DND-41 (cell line): ENCODE results near the gene NDC80.

Source experiments
- ATAC-seq: fragments of 200-7000 bp; cut with Tn5 transposase; 3 replicates; pipeline ENCODE4 v1.9.1; 2021; ENCODE audit warnings: low read depth; ENCODE audit not compliant: insufficient read depth
- DNase-seq: peaks from one replicate; pipeline ENCODE4 v3.0.0-alpha.2; 2020
- H2AFZ ChIP-seq: 2 replicates; pipeline ENCODE4 v1.6.0; 2012; ENCODE audit warnings: low read depth, low read length
- H3K27ac ChIP-seq: 2 replicates; pipeline ENCODE4 v1.5.1; 2012; ENCODE audit warnings: low read length, inconsistent platforms
- H3K27me3 ChIP-seq: fragments of 200-600 bp; sonication (generic); 2 replicates; pipeline ENCODE4 v1.6.0; 2012; ENCODE audit warnings: low read length, mild to moderate bottlenecking, inconsistent platforms; ENCODE audit not compliant: insufficient read depth, poor library complexity
- H3K36me3 ChIP-seq: 2 replicates; pipeline ENCODE4 v1.5.1; 2012; ENCODE audit warnings: low read length, inconsistent platforms; ENCODE audit not compliant: insufficient read depth
- H3K4me1 ChIP-seq: 2 replicates; pipeline ENCODE4 v1.5.1; 2012; ENCODE audit warnings: mild to moderate bottlenecking, low read length; ENCODE audit not compliant: insufficient read depth
- H3K4me2 ChIP-seq: 2 replicates; pipeline ENCODE4 v1.6.0; 2012; ENCODE audit warnings: mild to moderate bottlenecking, moderate library complexity, low read length, inconsistent platforms; ENCODE audit not compliant: insufficient read depth
- H3K4me3 ChIP-seq, 2 experiments: fragments of 200-600 bp in 1 of 2; shearing (Covaris generic) in 1 of 2; 2 replicates each; pipeline ENCODE4 v1.5.1; 2012 to 2016; ENCODE audit warnings: inconsistent platforms in 2 of 2, low read length in 2 of 2, mild to moderate bottlenecking in 2 of 2, low read depth in 1 of 2, moderate library complexity in 1 of 2
- H3K79me2 ChIP-seq: 2 replicates; pipeline ENCODE4 v1.6.0; 2012; ENCODE audit warnings: low read length, inconsistent platforms; ENCODE audit not compliant: insufficient read depth
- H3K9ac ChIP-seq: 2 replicates; pipeline ENCODE4 v1.6.0; 2012; ENCODE audit warnings: low read depth, mild to moderate bottlenecking, inconsistent platforms, low read length, moderate library complexity
- H3K9me3 ChIP-seq: 2 replicates; pipeline ENCODE4 v1.5.1; 2012; ENCODE audit warnings: low read length, moderate library complexity, mild to moderate bottlenecking, inconsistent platforms; ENCODE audit not compliant: insufficient read depth, severe bottlenecking
- H4K20me1 ChIP-seq: 2 replicates; pipeline ENCODE4 v1.6.0; 2012; ENCODE audit warnings: low read length; ENCODE audit not compliant: insufficient read depth
- CTCF ChIP-seq: IDR thresholded peaks from 2 replicates; pipeline ENCODE4 v1.5.1; 2012; ENCODE audit warnings: borderline replicate concordance, low read length, moderate library complexity, mild to moderate bottlenecking; ENCODE audit not compliant: poor library complexity, severe bottlenecking; ENCODE audit errors: extremely low read depth
- EZH2 ChIP-seq: IDR thresholded peaks from 3 replicates; pipeline ENCODE4 v1.6.1; 2012; ENCODE audit warnings: borderline replicate concordance, low read depth, mild to moderate bottlenecking, moderate library complexity, low read length, inconsistent platforms; ENCODE audit not compliant: severe bottlenecking

NDC80 gene

GRCh38 chr18:2617401-2617998, 46.1 kb downstream of the NDC80 start:
- Histone ChIP-seq H3K4me3 (no peak overlapping the region), H3K27ac (no peak overlapping the region), H3K36me3 (peaks cover 46% of the 10 kb centered on the region), H3K4me2 (no peak overlapping the region), H3K9me3 (no peaks in the 10 kb centered on the region), H2AFZ (no peak overlapping the region), H3K27me3 (no peaks in the 10 kb centered on the region), H3K4me1 (no peaks in the 10 kb centered on the region), H3K79me2 (no peaks in the 10 kb centered on the region), H4K20me1 (no peaks in the 10 kb centered on the region), H3K9ac (no peak overlapping the region)
- TF ChIP-seq CTCF (no peak), EZH2 (no peak)
- no peak for ATAC-seq
- no peak for DNase-seq

GRCh38 chr18:2618009-2618408, 46.7 kb downstream of the NDC80 start:
- Histone ChIP-seq H3K4me2 (no peak overlapping the region), H3K27ac (no peak overlapping the region), H4K20me1 (no peaks in the 10 kb centered on the region), H3K4me1 (no peaks in the 10 kb centered on the region), H3K9ac (no peak overlapping the region), H3K4me3 (no peak overlapping the region), H3K79me2 (no peaks in the 10 kb centered on the region), H3K9me3 (no peaks in the 10 kb centered on the region), H3K27me3 (no peaks in the 10 kb centered on the region), H3K36me3 (peaks cover 41% of the 10 kb centered on the region), H2AFZ (no peak overlapping the region)
- ATAC-seq = no peak
- TF ChIP-seq EZH2 (no peak), CTCF (no peak)
- no peak for DNase-seq

- ATAC-seq = no peak
- Histone ChIP-seq H3K36me3 (no peaks in the 10 kb centered on the region), H2AFZ (no peak overlapping the region)
These were observed 53.9 kb downstream of the NDC80 start for GRCh38 chr18:2625217-2625616.

More at GRCh38 chr18:2625217-2625616, 53.9 kb downstream of the NDC80 start:
- no peaks in the 10 kb centered on the region for H3K79me2 ChIP-seq
- no peaks in the 10 kb centered on the region for H3K9me3 ChIP-seq
- H4K20me1 ChIP-seq = no peaks in the 10 kb centered on the region
- DNase-seq = no peak
- H3K4me2 ChIP-seq = no peak overlapping the region
- H3K9ac ChIP-seq = no peak overlapping the region
- TF ChIP-seq EZH2 (no peak), CTCF (no peak)
- no peak overlapping the region for H3K27ac ChIP-seq
- H3K27me3 ChIP-seq = no peaks in the 10 kb centered on the region
- H3K4me1 ChIP-seq = no peaks in the 10 kb centered on the region
- no peak overlapping the region for H3K4me3 ChIP-seq
